NCI-H1694 treated with DMSO at 0.1 percent for 48 hours (cell line): ENCODE results near the gene CFP.

Experiments used
- DNase-seq: peaks from one replicate; lab custom pipeline; 2025; lab: John Stamatoyannopoulos, UW

CFP gene

GRCh38 chrX:47637546-47638195 is 7.9 kb upstream of the CFP start:
- no peak for DNase-seq

- DNase-seq: no peak
Observed at GRCh38 chrX:47634871-47635575, 5.3 kb upstream of the CFP start.

- no peak for DNase-seq
Observed at GRCh38 chrX:47633689-47634590, 4.2 kb upstream of the CFP start.

- DNase-seq: no peak
Observed at GRCh38 chrX:47632666-47633065, 2.9 kb upstream of the CFP start.

GRCh38 chrX:47631676-47632075 is 1.9 kb upstream of the CFP start:
- DNase-seq: no peak

GRCh38 chrX:47628982-47629381 is 748 bp downstream of the CFP start:
- DNase-seq: no peak

GRCh38 chrX:47625365-47625764 is 4.4 kb downstream of the CFP start:
- no peak for DNase-seq

- DNase-seq: peak; percentile 82
Observed at GRCh38 chrX:47623540-47624027, 6.1 kb downstream of the CFP start.

GRCh38 chrX:47621851-47622250 is 7.9 kb downstream of the CFP start:
- no peak for DNase-seq

GRCh38 chrX:47620303-47620685 is 9.4 kb downstream of the CFP start:
- no peak for DNase-seq

- peak; percentile 64 for DNase-seq
Observed at GRCh38 chrX:47619486-47620302, 10.0 kb downstream of the CFP start, which contains the start of gene SYN1. Gene SYN1 (minus strand): TSS chrX:47619857. CDS start chrX:47619728, 129 bp downstream.

- no peak for DNase-seq
Observed at GRCh38 chrX:47618923-47619485, 10.7 kb downstream of the CFP start.

GRCh38 chrX:47614618-47615017 is 15.1 kb downstream of the CFP start:
- no peak for DNase-seq

- DNase-seq: no peak
Observed at GRCh38 chrX:47613082-47613481, 16.6 kb downstream of the CFP start.

- DNase-seq: no peak
Observed at GRCh38 chrX:47612418-47612817, 17.3 kb downstream of the CFP start.

GRCh38 chrX:47611926-47612325 is 17.8 kb downstream of the CFP start:
- DNase-seq: no peak

- no peak for DNase-seq
Observed at GRCh38 chrX:47611489-47611888, 18.2 kb downstream of the CFP start.

- DNase-seq: no peak
Observed at GRCh38 chrX:47610511-47610910, 19.2 kb downstream of the CFP start.

- no peak for DNase-seq
Observed at GRCh38 chrX:47608130-47608810, 21.5 kb downstream of the CFP start.

- no peak for DNase-seq
Observed at GRCh38 chrX:47607091-47607490, 22.6 kb downstream of the CFP start.

GRCh38 chrX:47605024-47605423 is 24.7 kb downstream of the CFP start:
- DNase-seq: no peak
